ENCODE data around the gene LUZP2.

The LUZP2 gene

GRCh38 chr11:25065746-25066145 lies 568.9 kb downstream of the LUZP2 start:
- no peak for DNase-seq (ENCODE audit: extremely low read depth in 1 of 2, low read depth in 1 of 2)

GRCh38 chr11:25066706-25067105 lies 569.9 kb downstream of the LUZP2 start:
- DNase-seq (ENCODE audit: extremely low read depth in 1 of 2, low read depth in 1 of 2), result no peak

GRCh38 chr11:25068451-25068850 lies 571.6 kb downstream of the LUZP2 start:
- no peak for DNase-seq (ENCODE audit: extremely low read depth in 1 of 2, low read depth in 1 of 2)

- no peak for DNase-seq (ENCODE audit: extremely low read depth in 1 of 2, low read depth in 1 of 2)
Observed at GRCh38 chr11:25094085-25094802, 597.4 kb downstream of the LUZP2 start.

- DNase-seq (ENCODE audit: extremely low read depth in 1 of 2, low read depth in 1 of 2), result no peak
Observed at GRCh38 chr11:25119416-25119815, 622.6 kb downstream of the LUZP2 start.
